ENCODE data around the gene ZCCHC14.
"Not testable (repeated sequence)": the region's sequence is repeated elsewhere in the genome, so short reads cannot be mapped to it uniquely, and the experiment has no call there.

The ZCCHC14 gene

DNA sequence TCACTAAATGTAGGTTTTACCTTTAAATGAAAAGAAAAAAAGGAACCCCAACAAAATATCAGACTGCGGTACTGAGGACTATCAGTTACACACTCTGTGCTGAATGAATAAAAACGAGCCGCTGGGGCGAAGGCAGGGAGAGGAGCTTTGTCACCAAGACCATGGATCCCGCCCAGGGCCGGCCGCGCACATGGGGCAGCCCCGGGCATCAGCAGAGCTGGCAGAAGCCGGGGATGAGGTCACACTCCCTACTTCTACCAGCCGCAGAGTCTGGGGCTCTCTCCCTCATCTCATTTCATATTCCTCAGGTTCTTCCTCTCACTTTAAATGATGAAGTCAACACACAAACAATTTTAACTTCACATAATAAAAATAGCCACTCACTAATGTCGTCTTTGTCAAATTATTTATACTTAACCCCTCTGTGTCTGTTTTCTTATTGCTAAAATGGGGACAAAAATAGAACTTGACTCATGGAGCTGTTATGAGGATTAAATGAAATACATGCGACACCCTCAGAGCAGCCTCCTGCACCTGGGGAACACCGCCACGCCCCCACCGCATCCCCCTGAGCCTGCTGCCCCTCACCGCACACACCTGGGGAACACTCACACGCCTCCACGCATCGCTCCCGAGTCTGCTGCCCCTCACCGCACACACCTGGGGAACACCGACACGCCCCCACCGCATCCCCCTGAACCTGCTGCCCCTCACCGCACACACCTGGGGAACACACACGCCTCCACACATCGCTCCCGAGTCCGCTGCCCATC lies 15.4 kb downstream of the ZCCHC14 start:
- DNase-seq (ENCODE audit: low read depth in 2 of 2) = not testable (repeated sequence)

GRCh38 chr16:87474566-87474996 lies 18.2 kb downstream of the ZCCHC14 start:
- DNase-seq (ENCODE audit: low read depth in 2 of 2) = no peak

DNA sequence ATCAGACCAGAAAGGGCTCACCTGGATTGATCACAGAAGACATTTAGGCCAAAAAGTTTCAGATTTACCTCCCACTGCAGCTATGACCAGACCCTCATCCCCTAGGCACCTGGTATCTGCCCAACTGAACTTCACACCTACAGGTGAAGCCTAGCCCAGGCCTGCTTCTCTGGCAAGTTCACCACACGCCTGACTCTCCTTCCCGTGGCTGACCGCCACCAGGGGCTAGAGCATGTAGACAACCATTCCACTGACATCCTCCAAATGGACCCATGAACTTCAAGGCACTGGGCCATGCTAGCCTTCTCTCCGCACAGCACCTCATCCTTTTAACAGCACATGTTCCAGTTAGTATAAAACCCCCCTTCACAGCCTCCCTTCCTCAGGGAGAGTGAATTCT lies 18.8 kb downstream of the ZCCHC14 start:
- DNase-seq (ENCODE audit: low read depth in 2 of 2) = no peak

- DNase-seq (ENCODE audit: low read depth in 2 of 2) = no peak
Measured at GRCh38 chr16:87472935-87473334, 19.9 kb downstream of the ZCCHC14 start.

- no peak for DNase-seq (ENCODE audit: low read depth in 2 of 2)
Measured at GRCh38 chr16:87472142-87472778, 20.6 kb downstream of the ZCCHC14 start.

DNA sequence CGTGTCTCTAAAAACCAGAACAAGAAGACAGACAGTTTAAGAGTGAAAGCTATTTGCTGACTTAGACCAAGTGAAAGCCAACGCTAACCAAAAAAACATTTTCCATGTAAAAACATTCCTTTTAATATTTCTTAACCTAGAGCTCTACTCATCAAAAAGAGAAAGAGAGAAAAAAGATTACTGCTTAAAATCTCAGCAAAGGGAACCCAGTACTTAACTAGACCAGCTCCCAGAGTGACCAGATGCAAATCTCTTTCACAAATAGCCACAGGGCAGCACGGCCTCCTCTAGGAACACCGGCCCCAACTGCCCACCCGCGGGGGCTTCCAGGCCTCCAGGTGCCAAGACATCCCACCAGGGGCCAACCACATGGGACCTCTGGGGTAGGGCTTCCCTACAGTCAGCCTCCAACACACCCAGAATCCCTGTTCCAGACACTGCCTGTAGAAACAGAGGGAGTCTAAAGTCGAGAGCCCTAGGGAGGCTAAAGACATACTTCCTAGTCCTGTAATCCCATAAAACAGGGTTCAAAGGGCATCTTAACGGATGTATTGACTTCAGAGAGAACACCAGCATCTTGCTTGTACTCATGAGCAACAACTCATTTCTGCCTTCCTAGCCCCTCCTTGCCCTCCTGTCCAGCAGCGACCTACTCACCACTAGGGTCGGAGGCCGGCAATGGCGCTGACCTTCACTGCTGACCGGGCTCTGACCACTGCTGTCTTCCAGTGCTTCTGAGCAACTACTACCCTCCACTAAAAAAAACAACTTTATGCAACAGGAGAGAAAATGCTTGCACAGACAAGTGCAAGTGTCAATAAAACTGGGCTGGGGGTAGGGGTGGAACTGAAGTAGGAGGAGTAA lies 21.3 kb downstream of the ZCCHC14 start:
- no peak for DNase-seq (ENCODE audit: low read depth in 2 of 2)

DNA sequence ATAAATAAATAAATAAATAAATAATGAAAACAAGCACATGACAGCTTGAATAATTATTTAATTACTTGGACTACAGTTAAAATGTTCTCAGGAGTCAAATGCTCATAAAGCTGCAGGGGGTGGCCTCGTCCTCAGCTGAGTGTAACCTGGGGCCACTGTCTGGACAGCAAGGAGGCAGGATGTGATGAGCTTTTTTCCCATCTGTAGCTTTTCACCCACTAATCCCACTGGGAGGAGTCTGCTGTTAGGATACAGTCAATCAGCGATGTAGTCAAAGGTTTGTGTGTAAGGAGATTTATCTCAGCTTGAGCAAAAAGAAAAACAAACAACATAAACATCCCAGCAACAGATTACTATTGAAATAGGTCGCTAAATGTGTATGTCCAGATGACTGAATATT lies 22.5 kb downstream of the ZCCHC14 start:
- no peak for DNase-seq (ENCODE audit: low read depth in 2 of 2)

GRCh38 chr16:87469169-87469568 lies 23.7 kb downstream of the ZCCHC14 start:
- no peak for DNase-seq (ENCODE audit: low read depth in 2 of 2)

DNA sequence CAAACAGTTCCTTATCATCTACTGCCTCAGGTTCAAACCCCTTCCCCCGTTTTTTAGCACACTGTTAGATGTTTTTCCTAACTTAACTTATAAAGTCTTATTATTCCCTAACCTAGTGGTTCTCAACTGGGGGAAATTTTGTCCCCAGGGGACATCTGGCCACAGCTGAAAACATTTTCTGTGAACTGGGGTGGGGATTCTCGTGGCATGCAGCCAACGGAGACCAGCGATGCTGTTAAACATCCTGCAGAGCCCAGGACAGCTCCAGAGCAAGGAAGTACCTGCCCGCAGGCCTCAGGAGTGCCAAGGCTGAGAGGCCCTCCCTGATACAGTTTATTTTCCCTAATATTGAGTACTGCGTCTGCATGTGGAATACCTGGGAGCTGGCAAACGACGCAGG lies 24.3 kb downstream of the ZCCHC14 start:
- no peak for DNase-seq (ENCODE audit: low read depth in 2 of 2)

DNA sequence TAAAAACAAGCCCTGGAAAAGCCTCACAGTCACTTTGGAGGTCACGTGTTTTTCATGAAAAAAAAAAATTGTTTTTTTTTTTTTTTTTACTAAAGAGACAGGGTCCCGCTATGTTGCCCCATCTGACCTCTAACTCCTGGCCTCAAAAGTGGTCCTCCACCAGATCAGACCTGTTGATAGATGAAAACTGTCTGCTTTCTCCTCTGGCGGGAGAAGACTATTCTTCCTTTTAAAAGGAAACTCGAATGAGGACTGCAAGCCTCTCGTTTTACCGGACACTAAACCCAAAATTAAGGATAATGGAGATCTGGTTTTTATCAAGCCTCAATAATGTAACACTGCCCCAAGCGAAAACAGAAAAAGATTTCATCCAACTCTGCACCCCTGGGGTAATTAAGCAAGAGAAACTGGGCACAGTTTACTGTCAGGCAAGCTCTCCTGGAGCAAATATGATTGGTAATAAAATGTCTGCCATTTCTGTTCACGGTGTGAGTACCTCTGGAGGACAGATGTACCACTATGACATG lies 25.8 kb downstream of the ZCCHC14 start:
- DNase-seq (ENCODE audit: low read depth in 2 of 2) = no peak

GRCh38 chr16:87465879-87466278 lies 26.9 kb downstream of the ZCCHC14 start:
- DNase-seq (ENCODE audit: low read depth in 2 of 2) = no peak

DNA sequence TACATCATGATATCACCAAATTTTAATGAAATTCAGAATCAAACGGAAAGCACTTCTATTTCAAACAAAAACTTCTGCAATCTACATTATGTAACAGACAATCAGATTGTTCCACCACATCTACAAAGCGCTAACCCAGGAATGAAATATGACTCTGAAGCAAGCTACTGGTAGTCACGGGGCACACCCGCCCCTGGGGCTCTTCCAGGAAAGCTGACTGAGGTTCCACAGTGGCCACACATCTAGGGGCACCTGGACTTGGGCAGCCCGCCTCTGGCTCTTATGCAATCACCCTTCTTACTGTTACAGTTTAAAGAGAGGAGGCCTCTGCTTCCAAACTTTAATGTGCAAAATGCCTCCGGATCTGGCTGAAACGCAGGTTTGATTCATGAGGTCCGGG lies 27.5 kb downstream of the ZCCHC14 start:
- DNase-seq (ENCODE audit: low read depth in 2 of 2) = no peak

DNA sequence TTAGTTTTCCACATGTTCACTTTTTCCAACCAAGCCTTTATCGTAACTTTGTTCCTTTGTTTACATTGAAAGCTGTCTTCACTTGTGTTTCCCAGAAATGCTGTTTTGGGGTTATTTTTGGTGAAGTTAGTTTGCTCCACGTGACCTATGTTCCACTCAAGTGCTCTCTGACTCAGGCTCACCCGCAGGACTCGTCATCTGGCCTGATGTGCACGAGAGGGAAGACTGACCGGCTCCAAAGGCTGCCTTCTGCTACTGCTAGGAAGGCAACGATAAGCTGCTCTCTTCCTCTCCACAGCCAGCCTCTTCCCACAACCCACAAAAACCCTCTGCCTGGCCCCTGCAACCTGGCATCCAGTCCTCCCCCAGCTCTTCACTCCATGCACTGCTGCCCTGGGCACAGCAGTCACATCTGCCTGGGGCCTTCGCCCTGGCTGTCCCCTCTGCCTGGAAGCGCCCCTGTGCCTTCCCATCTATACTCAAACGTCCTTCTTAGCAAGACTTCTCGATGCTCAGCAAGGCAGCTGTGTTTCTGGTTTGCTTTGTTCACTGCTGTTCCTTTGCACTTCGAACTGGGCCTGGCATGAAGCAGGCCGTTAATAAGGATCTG lies 28.0 kb downstream of the ZCCHC14 start:
- no peak for DNase-seq (ENCODE audit: low read depth in 2 of 2)

DNA sequence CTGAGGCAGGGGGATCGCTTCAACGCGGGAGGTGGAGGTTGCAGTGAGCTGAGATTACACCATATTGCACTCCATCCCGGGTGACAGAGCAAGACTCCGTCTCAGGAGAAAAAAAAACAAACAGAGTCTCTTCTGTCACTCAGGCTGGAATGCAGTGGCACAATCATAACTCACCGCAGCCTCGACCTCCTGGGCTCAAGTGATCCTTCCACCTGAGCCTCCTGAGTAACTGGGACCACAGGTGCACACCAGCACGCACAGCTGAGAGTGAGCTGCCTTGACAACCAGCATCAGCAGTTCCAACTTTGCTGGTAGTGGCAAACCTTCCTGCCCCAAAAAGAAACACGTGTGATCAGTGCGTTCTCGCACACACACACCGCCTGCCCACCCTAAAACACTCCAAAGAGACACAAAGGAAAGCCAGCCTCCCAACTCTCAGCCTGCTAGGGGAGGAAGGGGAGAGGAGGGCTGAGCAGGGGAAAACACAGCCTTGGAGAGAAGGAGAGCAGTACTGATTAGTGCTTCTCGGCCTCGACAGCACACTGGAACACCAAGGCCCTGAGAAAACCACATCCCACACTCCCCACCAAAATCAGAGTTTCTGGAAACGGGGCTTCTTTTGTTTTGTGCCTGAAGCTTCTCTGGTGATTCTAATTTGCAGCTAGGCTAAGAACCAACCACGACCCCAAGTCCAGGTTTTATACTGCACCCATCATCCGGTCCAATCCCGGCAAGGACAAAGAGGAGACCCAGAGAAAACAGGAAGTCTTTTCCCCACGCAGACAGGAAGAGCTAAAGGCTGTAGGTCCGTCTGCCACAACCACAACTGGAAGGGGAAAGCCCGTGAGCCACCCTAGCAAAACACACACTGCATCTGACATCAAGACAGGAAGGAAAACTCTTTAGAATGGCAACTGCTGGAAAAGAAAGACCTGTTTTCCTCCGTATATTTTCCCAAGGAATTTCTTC lies 28.8 kb downstream of the ZCCHC14 start:
- DNase-seq (ENCODE audit: low read depth in 2 of 2) = no peak

GRCh38 chr16:87461466-87461991 lies 31.3 kb downstream of the ZCCHC14 start:
- no peak for DNase-seq (ENCODE audit: low read depth in 2 of 2)

GRCh38 chr16:87460936-87461335 lies 31.9 kb downstream of the ZCCHC14 start:
- no peak for DNase-seq (ENCODE audit: low read depth in 2 of 2)

DNA sequence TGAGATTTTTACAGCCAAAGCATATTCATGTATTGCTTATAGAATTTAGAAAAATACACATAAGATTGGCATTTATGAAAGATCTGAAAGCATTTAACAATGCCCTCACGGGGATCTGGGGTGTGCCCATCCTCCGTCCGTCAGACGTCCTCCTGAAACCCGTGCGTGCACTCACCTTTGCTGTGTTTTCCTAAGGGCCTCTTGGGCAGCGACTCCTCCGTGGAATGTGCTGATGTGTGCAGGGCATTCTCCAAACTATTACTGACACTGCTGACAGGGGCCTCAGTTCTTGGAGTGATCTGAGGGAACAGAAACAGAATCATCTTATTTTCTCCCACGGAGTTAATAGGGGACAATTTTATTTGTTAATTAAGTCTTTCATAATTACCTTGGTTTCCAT lies 33.0 kb downstream of the ZCCHC14 start:
- DNase-seq (ENCODE audit: low read depth in 2 of 2) = no peak

- DNase-seq (ENCODE audit: low read depth in 2 of 2) = no peak
Measured at GRCh38 chr16:87459027-87459426, 33.8 kb downstream of the ZCCHC14 start.

GRCh38 chr16:87458424-87458915 lies 34.4 kb downstream of the ZCCHC14 start:
- DNase-seq (ENCODE audit: low read depth in 2 of 2) = no peak

All from stimulated activated CD8-positive, alpha-beta memory T cell treated with anti-CD3 and anti-CD28 coated beads, Interleukin-15, amount 100 ng/mL, for 4 hours (primary cell).